K562 (cell line): ENCODE data around the gene DTD1. TPM values are rescaled to one million over a fixed set of nuclear protein-coding genes. Genes with fewer than 3 reads are reported as not detected.

Source experiments
- ATAC-seq: fragments of 200-7000 bp; cut with Tn5 transposase; 3 replicates; pipeline ENCODE4 v1.9.1; 2020; ENCODE audit warnings: moderate library complexity
- BruUV-seq: library from RNA; stranded (reverse); fragments of 400-500 nt; replicated peaks from 2 replicates; lab custom pipeline; 2021; lab: Mats Ljungman, UMichigan
- CTCF ChIA-PET: fragments of 300-600 bp; formaldehyde crosslinking; extraction: SDS; loops from one replicate; lab custom pipeline; 2021; ENCODE audit warnings: low intra/inter-chr PET ratio; lab: Yijun Ruan, JAX
- POLR2A ChIA-PET: fragments of 300-600, 350-650 bp; sonication (Branson Sonifier 250); formaldehyde crosslinking; extraction: SDS; loops from one replicate; lab custom pipeline; 2021; ENCODE audit warnings: antibody characterized with exemption, inconsistent platforms; lab: Yijun Ruan, JAX
- DNase-seq, 4 experiments: peaks; one replicate each; pipeline versions ENCODE4 v3.0.0 to v3.0.0-alpha.2; 2011 to 2018; ENCODE audit warnings: low spot score in 3 of 4, mixed read lengths in 3 of 4; ENCODE audit errors: extremely low read depth in 1 of 4
- FAIRE-seq: peaks from 2 replicates; lab custom pipeline; 2011; peaks lifted over from hg19 to GRCh38; lab: Jason Lieb, UNC
- H2AFZ ChIP-seq: 2 replicates; pipeline ENCODE4 v1.6.0; 2011; ENCODE audit warnings: low read depth, low read length, control low read depth, inconsistent platforms
- H3K27ac ChIP-seq: fragments of 200-600 bp; 3 replicates; pipeline ENCODE4 v1.8.0; 2011; ENCODE audit warnings: low read depth, mild to moderate bottlenecking, control low read depth, inconsistent platforms, low read length, moderate library complexity, mixed read lengths; ENCODE audit errors: extremely low read depth
- H3K27me3 ChIP-seq, 2 experiments: fragments of 300-600 bp in 1 of 2; 2 replicates in 1 of 2; 3 replicates in 1 of 2; pipeline versions ENCODE4 v1.6.0 to v1.8.0; 2011; ENCODE audit warnings: inconsistent platforms in 2 of 2, low read length in 2 of 2, mild to moderate bottlenecking in 1 of 2, mixed read lengths in 1 of 2, moderate library complexity in 1 of 2; ENCODE audit not compliant: control insufficient read depth in 2 of 2, insufficient read depth in 2 of 2
- H3K36me3 ChIP-seq: fragments of 300-600 bp; 3 replicates; pipeline ENCODE4 v1.8.0; 2011; ENCODE audit warnings: mild to moderate bottlenecking, low read length, inconsistent platforms; ENCODE audit not compliant: control insufficient read depth, insufficient read depth
- H3K4me1 ChIP-seq, 2 experiments: fragments of 200-600 bp in 1 of 2; replicated peaks in 1 of 2; 2 replicates in 1 of 2; 3 replicates in 1 of 2; pipeline versions ENCODE4 v1.5.1 to v1.8.0; 2011; ENCODE audit warnings: inconsistent platforms in 2 of 2, low read length in 2 of 2, mild to moderate bottlenecking in 1 of 2, mixed read lengths in 1 of 2, moderate library complexity in 1 of 2; ENCODE audit not compliant: control insufficient read depth in 2 of 2, insufficient read depth in 2 of 2
- H3K4me2 ChIP-seq: 2 replicates; pipeline ENCODE4 v1.6.1; 2011; ENCODE audit warnings: low read length, control low read depth, inconsistent platforms, mixed read lengths; ENCODE audit not compliant: insufficient read depth
- H3K4me3 ChIP-seq: fragments of 200-600 bp; sonication (generic), shearing (Covaris generic); 2 replicates; pipeline ENCODE4 v1.5.1; 2016; ENCODE audit warnings: control low read depth, inconsistent platforms
- H3K79me2 ChIP-seq: fragments of 200-600 bp; 3 replicates; pipeline ENCODE4 v1.8.0; 2011; ENCODE audit warnings: low read length, inconsistent platforms; ENCODE audit not compliant: control insufficient read depth, insufficient read depth
- H3K9ac ChIP-seq, 2 experiments: 2 replicates each; pipeline versions ENCODE4 v1.6.0 to v1.6.1; 2011; ENCODE audit warnings: low read depth in 2 of 2, low read length in 2 of 2, control low read depth in 1 of 2, inconsistent platforms in 1 of 2, mild to moderate bottlenecking in 1 of 2, mixed read lengths in 1 of 2; ENCODE audit not compliant: insufficient read depth in 1 of 2
- H3K9me1 ChIP-seq: one replicate; pipeline ENCODE4 v1.6.0; 2011; ENCODE audit warnings: inconsistent platforms, mild to moderate bottlenecking, low read length, moderate library complexity; ENCODE audit not compliant: control insufficient read depth, insufficient read depth
- H3K9me3 ChIP-seq: replicated peaks from 2 replicates; pipeline ENCODE4 v1.5.1; 2011; ENCODE audit warnings: low read depth, low read length, inconsistent platforms; ENCODE audit not compliant: control insufficient read depth, insufficient read depth
- H4K20me1 ChIP-seq: replicated peaks from 2 replicates; pipeline ENCODE4 v1.6.1; 2011; ENCODE audit warnings: low read length, inconsistent platforms, mixed read lengths; ENCODE audit not compliant: control insufficient read depth, insufficient read depth
- ARID3B ChIP-seq: fragments of 250-450 bp; sonication (Bioruptor Pico); IDR thresholded peaks from 2 replicates; pipeline ENCODE4 v1.4.0; 2020; ENCODE audit warnings: borderline replicate concordance
- CBX1 ChIP-seq: sonication (generic); IDR thresholded peaks from 2 replicates; pipeline ENCODE4 v1.6.1; 2016; ENCODE audit warnings: antibody characterized with exemption, low read depth, mild to moderate bottlenecking
- EZH2 ChIP-seq: IDR thresholded peaks from 2 replicates; pipeline ENCODE4 v1.6.1; 2012; ENCODE audit warnings: low read depth, mild to moderate bottlenecking, inconsistent platforms, low read length, borderline replicate concordance
- FOXK2 ChIP-seq, 2 experiments: fragments of 450-650 bp; IDR thresholded peaks in 1 of 2; conservative IDR thresholded peaks in 1 of 2; 2 replicates each; pipeline ENCODE4 v1.6.1; 2016; ENCODE audit warnings: low read depth in 2 of 2, mild to moderate bottlenecking in 1 of 2
- HNRNPUL1 ChIP-seq: fragments of 200-400 bp; formaldehyde crosslinking; IDR thresholded peaks from 2 replicates; pipeline ENCODE4 v1.6.1; 2017; ENCODE audit warnings: low read length
- LEF1 ChIP-seq: fragments of 450-650 bp; IDR thresholded peaks from 2 replicates; pipeline ENCODE4 v1.6.1; 2016; ENCODE audit warnings: mild to moderate bottlenecking
- MAFK ChIP-seq: IDR thresholded peaks from 2 replicates; pipeline ENCODE4 v1.6.1; 2011; ENCODE audit warnings: low read length, improper control_type of control experiment
- MEIS2 ChIP-seq: fragments of 450-650 bp; IDR thresholded peaks from 2 replicates; pipeline ENCODE4 v1.6.1; 2014; ENCODE audit warnings: mild to moderate bottlenecking; ENCODE audit not compliant: partially characterized antibody
- NFE2 ChIP-seq: IDR thresholded peaks from 2 replicates; pipeline ENCODE4 v1.6.1; 2014; ENCODE audit warnings: antibody characterized with exemption, low read depth
- RAD51 ChIP-seq: fragments of 450-650 bp; IDR thresholded peaks from 2 replicates; pipeline ENCODE4 v1.7.1; 2016; ENCODE audit warnings: low read depth, mild to moderate bottlenecking, borderline replicate concordance
- SMARCA4 ChIP-seq: fragments of 450-650 bp; IDR thresholded peaks from 2 replicates; pipeline ENCODE4 v1.6.1; 2016
- SPI1 ChIP-seq: IDR thresholded peaks from 2 replicates; pipeline ENCODE4 v1.6.1; 2011; ENCODE audit warnings: low read depth, low read length, control low read depth, borderline replicate concordance
- ZMIZ1 ChIP-seq, 2 experiments: fragments of 150-350 bp in 1 of 2; IDR thresholded peaks; 2 replicates each; pipeline ENCODE4 v1.6.1; 2012 to 2016; ENCODE audit warnings: low read depth in 2 of 2, low read length in 2 of 2, mild to moderate bottlenecking in 1 of 2, moderate library complexity in 1 of 2
- ZNF217 ChIP-seq: sonication (generic); formaldehyde crosslinking; IDR thresholded peaks from 2 replicates; pipeline ENCODE4 v1.8.0; 2022; ENCODE audit warnings: mild to moderate bottlenecking, missing genetic modification reagents
- ZNF444 ChIP-seq: fragments of 250-450 bp; sonication (Bioruptor Pico); IDR thresholded peaks from 2 replicates; pipeline ENCODE4 v1.4.0; 2020; ENCODE audit warnings: mild to moderate bottlenecking, moderate library complexity
- ZNF655 ChIP-seq: fragments of 250-450 bp; sonication (Bioruptor Pico); IDR thresholded peaks from 2 replicates; pipeline ENCODE4 v1.5.0; 2021
- ZZZ3 ChIP-seq: fragments of 450-650 bp; IDR thresholded peaks from 2 replicates; pipeline ENCODE4 v1.6.1; 2016; ENCODE audit warnings: antibody characterized with exemption, mild to moderate bottlenecking, moderate library complexity
- WGBS: fragments of 100-300 bp; shearing (Covaris generic); methylation state at CpG from one replicate; pipeline ENCODE4 v1.1.6; 2016; ENCODE audit warnings: low coverage, mixed read lengths; ENCODE audit not compliant: insufficient coverage; ENCODE audit errors: missing lambda C conversion rate; 5-methylcytosine and 5-hydroxymethylcytosine counted together
- in situ Hi-C: fragments of 300-500 bp; cut with MboI; formaldehyde crosslinking; loops from 4 replicates; pipeline ENCODE4 v1.15.0; 2018; ENCODE audit warnings: inconsistent platforms, mixed read lengths
- intact Hi-C: fragments of 100-400 bp; cut with micrococcal nuclease; formaldehyde crosslinking; loops from 2 replicates; pipeline ENCODE4 v1.14.2; 2022
- polyA plus RNA-seq, 8 experiments: library from polyadenylated mRNA; depleted of rRNA in 4 of 8; stranded (reverse) in 5 of 8; unstranded in 3 of 8; fragments of >200 nt; fragmentation: Nextera tagmentation in 2 of 8; fragmentation: Illumina TruSeq in 1 of 8; extraction: Ambion mirVana in 2 of 8; extraction: Trizol in 1 of 8; gene quantifications; 2 replicates each; pipeline versions ENCODE4 v1.2.1 to v1.2.3, GENCODE V29; 2011 to 2014; ENCODE audit warnings: inconsistent platforms in 1 of 8, missing spikeins in 1 of 8
- total RNA-seq, 7 experiments: library from RNA; depleted of rRNA in 6 of 7; stranded (reverse); fragments of >200 nt in 6 of 7; fragmentation: Illumina TruSeq in 2 of 7; extraction: Trizol in 2 of 7; gene quantifications; 2 replicates each; pipeline versions ENCODE4 v1.2.1 to v1.2.3, GENCODE V29; 2011 to 2021; ENCODE audit warnings: low replicate concordance in 1 of 7

Gene DTD1
- total and polyA plus RNA-seq, 9 of the 15 experiments (the other 6 are each of a cell fraction or from before 2014, with no cell fraction given): 5.7 to 28.6 (median 26.8) TPM

GRCh38 chr20:18666803-18667415 lies 79.1 kb downstream of the DTD1 start:
- no peaks in the 10 kb centered on the region for H3K4me1 ChIP-seq
- intact Hi-C loops (no loop called here), in situ Hi-C loops (no loop called here)
- no peak for ATAC-seq
- H3K36me3 ChIP-seq: no peaks in the 10 kb centered on the region
- H3K4me3 ChIP-seq: no peak overlapping the region
- peaks cover 2% of the 10 kb centered on the region for H3K9me1 ChIP-seq
- WGBS: 5% methylated on average over 7 of the region's 9 CpGs
- ChIA-PET CTCF (no interaction called here), POLR2A (no interaction called here)
- no peak overlapping the region for H2AFZ ChIP-seq
- no peak overlapping the region for H3K27ac ChIP-seq
- TF ChIP-seq HNRNPUL1: no peak
- TF ChIP-seq SPI1: no peak
- no peak for TF ChIP-seq FOXK2 (conservative IDR thresholded peaks at IDR 0.05 in 1 of 2, IDR thresholded peaks at IDR 0.05 in 1 of 2; ENCODE audit: low read depth in 2 of 2)
- no peak for TF ChIP-seq ARID3B (CRISPR knock-in tag)
- TF ChIP-seq ZNF444 (CRISPR knock-in tag): no peak
- TF ChIP-seq MAFK: no peak
- no peak for TF ChIP-seq ZMIZ1 (IDR thresholded peaks at IDR 0.05; ENCODE audit: low read depth in 2 of 2, low read length in 2 of 2)
- no peak for TF ChIP-seq ZZZ3
- TF ChIP-seq ZNF217 (CRISPR knock-in tag): no peak
- TF ChIP-seq RAD51: no peak
- TF ChIP-seq ZNF655: no peak
- TF ChIP-seq CBX1: no peak
- TF ChIP-seq NFE2: no peak
- no peak for TF ChIP-seq EZH2
- no peak for TF ChIP-seq LEF1
- no peak for TF ChIP-seq SMARCA4
- no peak for TF ChIP-seq MEIS2
- no peaks in the 10 kb centered on the region; a peak in 1 of 5 replicates for H3K27me3 ChIP-seq
- FAIRE-seq: no peak
- no peaks in the 10 kb centered on the region for H3K79me2 ChIP-seq
- H3K9me3 ChIP-seq: no peaks in the 10 kb centered on the region
- no peak overlapping the region for H3K9ac ChIP-seq
- no peak overlapping the region for H3K4me2 ChIP-seq
- no peak for DNase-seq
- H4K20me1 ChIP-seq: peaks cover 4% of the 10 kb centered on the region; the same call in 1 of the 2 replicates
- no TSS peak for BruUV-seq
